H9 (cell line): ENCODE data around the gene LRPPRC. TPM values are rescaled to one million over a fixed set of nuclear protein-coding genes. Genes with fewer than 3 reads are reported as not detected.

Experiments used
- DNase-seq: peaks from one replicate; pipeline ENCODE4 v3.0.0-alpha.2; 2017
- H2AFZ ChIP-seq: one replicate; pipeline ENCODE4 v1.6.1; 2013; ENCODE audit warnings: mild to moderate bottlenecking, low read length, control low read depth, moderate library complexity
- H2AK5ac ChIP-seq: 2 replicates; pipeline ENCODE4 v1.6.1; 2013; ENCODE audit warnings: low read length, control low read depth, mixed read lengths; ENCODE audit not compliant: insufficient read length
- H2BK120ac ChIP-seq: one replicate; pipeline ENCODE4 v1.6.1; 2013; ENCODE audit warnings: low read depth, mild to moderate bottlenecking, low read length, control low read depth, inconsistent platforms; ENCODE audit not compliant: poor library complexity, severe bottlenecking
- H2BK12ac ChIP-seq: 2 replicates; pipeline ENCODE4 v1.6.1; 2013; ENCODE audit warnings: low read length, control low read depth, mixed read lengths, low read depth; ENCODE audit not compliant: insufficient read length
- H2BK15ac ChIP-seq: 2 replicates; pipeline ENCODE4 v1.6.1; 2013; ENCODE audit warnings: low read depth, low read length, control low read depth
- H2BK20ac ChIP-seq: one replicate; pipeline ENCODE4 v1.6.1; 2013; ENCODE audit warnings: low read depth, mild to moderate bottlenecking, low read length, control low read depth, inconsistent platforms; ENCODE audit not compliant: poor library complexity, severe bottlenecking
- H2BK5ac ChIP-seq: 2 replicates; pipeline ENCODE4 v1.6.1; 2013; ENCODE audit warnings: low read length, control low read depth, mixed read lengths; ENCODE audit not compliant: insufficient read length
- H3K14ac ChIP-seq: 2 replicates; pipeline ENCODE4 v1.6.1; 2013; ENCODE audit warnings: low read length, control low read depth; ENCODE audit not compliant: insufficient read depth
- H3K18ac ChIP-seq: 2 replicates; pipeline ENCODE4 v1.6.1; 2013; ENCODE audit warnings: low read depth, mild to moderate bottlenecking, mixed read lengths, low read length, control low read depth; ENCODE audit not compliant: insufficient read length
- H3K23ac ChIP-seq: 2 replicates; pipeline ENCODE4 v1.6.1; 2013; ENCODE audit warnings: low read length, control low read depth, mixed read lengths, low read depth; ENCODE audit not compliant: insufficient read length
- H3K23me2 ChIP-seq: 2 replicates; pipeline ENCODE4 v1.6.1; 2013; ENCODE audit warnings: low read depth, mild to moderate bottlenecking, mixed read lengths, low read length, control low read depth; ENCODE audit not compliant: insufficient read length, poor library complexity, severe bottlenecking
- H3K27ac ChIP-seq: 2 replicates; pipeline ENCODE4 v1.5.1; 2013; ENCODE audit warnings: low read length, control low read depth, mixed read lengths, low read depth; ENCODE audit not compliant: insufficient read length
- H3K27me3 ChIP-seq: 2 replicates; pipeline ENCODE4 v1.6.1; 2013; ENCODE audit warnings: low read length, control low read depth, inconsistent platforms; ENCODE audit not compliant: insufficient read depth
- H3K4ac ChIP-seq: 2 replicates; pipeline ENCODE4 v1.6.1; 2013; ENCODE audit warnings: low read depth, mild to moderate bottlenecking, control low read depth, inconsistent platforms, low read length, moderate library complexity
- H3K4me1 ChIP-seq: 2 replicates; pipeline ENCODE4 v1.6.1; 2013; ENCODE audit warnings: low read length, control low read depth, inconsistent platforms; ENCODE audit not compliant: insufficient read depth
- H3K4me2 ChIP-seq: 2 replicates; pipeline ENCODE4 v1.6.1; 2013; ENCODE audit warnings: low read length, control low read depth, mixed read lengths; ENCODE audit not compliant: insufficient read length, insufficient read depth
- H3K56ac ChIP-seq: 2 replicates; pipeline ENCODE4 v1.6.1; 2013; ENCODE audit warnings: low read depth, mild to moderate bottlenecking, mixed read lengths, low read length, control low read depth; ENCODE audit not compliant: insufficient read length
- H3K79me1 ChIP-seq: 2 replicates; pipeline ENCODE4 v1.6.1; 2013; ENCODE audit warnings: low read depth, mild to moderate bottlenecking, moderate library complexity, low read length, control low read depth, inconsistent platforms; ENCODE audit not compliant: insufficient read depth, poor library complexity, severe bottlenecking
- H3K79me2 ChIP-seq: 2 replicates; pipeline ENCODE4 v1.6.1; 2013; ENCODE audit warnings: low read length, control low read depth, inconsistent platforms; ENCODE audit not compliant: insufficient read depth
- H3K9ac ChIP-seq: 2 replicates; pipeline ENCODE4 v1.6.1; 2013; ENCODE audit warnings: low read length, control low read depth, mixed read lengths; ENCODE audit not compliant: insufficient read length; ENCODE audit errors: extremely low read depth
- H3K9me3 ChIP-seq: one replicate; pipeline ENCODE4 v1.6.1; 2013; ENCODE audit warnings: low read depth, low read length, inconsistent platforms; ENCODE audit not compliant: control insufficient read depth
- H3T11ph ChIP-seq: one replicate; pipeline ENCODE4 v1.6.1; 2013; ENCODE audit warnings: mild to moderate bottlenecking, low read length, control low read depth, inconsistent platforms
- H4K20me1 ChIP-seq: one replicate; pipeline ENCODE4 v1.6.1; 2013; ENCODE audit not compliant: control insufficient read depth, insufficient read length, insufficient read depth
- H4K5ac ChIP-seq: 2 replicates; pipeline ENCODE4 v1.6.1; 2013; ENCODE audit warnings: low read depth, mild to moderate bottlenecking, mixed read lengths, low read length, control low read depth; ENCODE audit not compliant: insufficient read length
- H4K8ac ChIP-seq: replicated peaks from 2 replicates; pipeline ENCODE4 v1.6.1; 2013; ENCODE audit warnings: low read length, control low read depth, mixed read lengths, low read depth; ENCODE audit not compliant: insufficient read length
- H4K91ac ChIP-seq: 2 replicates; pipeline ENCODE4 v1.6.1; 2013; ENCODE audit warnings: low read depth, mild to moderate bottlenecking, moderate library complexity, mixed read lengths, low read length, control low read depth; ENCODE audit not compliant: insufficient read length
- H3K27ac Mint-ChIP-seq, 3 experiments: 2 replicates in 2 of 3; 3 replicates in 1 of 3; pipeline ENCODE4 v1.8.0; 2020 to 2021; ENCODE audit warnings: mixed read lengths in 3 of 3, mild to moderate bottlenecking in 1 of 3, moderate library complexity in 1 of 3
- H3K27me3 Mint-ChIP-seq: 2 replicates; pipeline ENCODE4 v1.8.0; 2021; ENCODE audit warnings: low read depth, mild to moderate bottlenecking, moderate library complexity, mixed read lengths
- H3K36me3 Mint-ChIP-seq, 3 experiments: 2 replicates in 2 of 3; 3 replicates in 1 of 3; pipeline ENCODE4 v1.8.0; 2020 to 2021; ENCODE audit warnings: low read depth in 3 of 3, mixed read lengths in 3 of 3; ENCODE audit not compliant: insufficient read depth in 1 of 3
- H3K4me1 Mint-ChIP-seq, 2 experiments: 2 replicates each; pipeline ENCODE4 v1.8.0; 2020; ENCODE audit warnings: mixed read lengths in 2 of 2
- H3K4me3 Mint-ChIP-seq, 2 experiments: 2 replicates in 1 of 2; 3 replicates in 1 of 2; pipeline ENCODE4 v1.8.0; 2020 to 2021; ENCODE audit warnings: mild to moderate bottlenecking in 2 of 2, mixed read lengths in 2 of 2, moderate library complexity in 1 of 2
- H3K9me3 Mint-ChIP-seq, 2 experiments: 2 replicates in 1 of 2; 3 replicates in 1 of 2; pipeline ENCODE4 v1.8.0; 2020; ENCODE audit warnings: mild to moderate bottlenecking in 2 of 2, mixed read lengths in 2 of 2, moderate library complexity in 1 of 2
- CTCF ChIP-seq: fragments of 200-600 bp; sonication (generic); conservative IDR thresholded peaks from 3 replicates; pipeline ENCODE4 v1.8.0; 2021; ENCODE audit warnings: antibody characterized with exemption, mild to moderate bottlenecking
- WGBS: extraction: QIAGEN DNeasy Blood & Tissue Kit; methylation state at CpG from one replicate; pipeline ENCODE4 v1.1.7; 2013; ENCODE audit warnings: missing lambda C conversion rate, low lambda C conversion rate, mixed read lengths; ENCODE audit not compliant: insufficient read length; ENCODE audit errors: extremely low coverage; 5-methylcytosine and 5-hydroxymethylcytosine counted together
- total RNA-seq: library from RNA; stranded (reverse); gene quantifications from 2 replicates; pipeline ENCODE4 v1.2.1, GENCODE V29; 2021

The LRPPRC gene
- total RNA-seq, 1 experiment from 2014 or later, result 182 TPM

GRCh38 chr2:43941966-43942365, 53.8 kb downstream of the LRPPRC start:
- no peak overlapping the region for H3K18ac ChIP-seq
- no peak overlapping the region for H2BK5ac ChIP-seq
- no peak for TF ChIP-seq CTCF
- H2AFZ ChIP-seq, result no peak overlapping the region
- no peak overlapping the region for H2BK12ac ChIP-seq
- H4K91ac ChIP-seq, result no peak overlapping the region
- H2AK5ac ChIP-seq, result no peak overlapping the region
- H4K20me1 ChIP-seq, result no peaks in the 10 kb centered on the region
- H3K14ac ChIP-seq, result no peak overlapping the region
- no peak overlapping the region for H2BK120ac ChIP-seq
- Mint-ChIP-seq H3K27ac (peak overlapping the region; percentile 38 to 72 (median 40); a peak in 4 of 7 replicates), H3K36me3 (peaks cover 22 to 80% (median 64%) of the 10 kb centered on the region in 3 experiments; a peak in 6 of 7 replicates), H3K9me3 (no peaks in the 10 kb centered on the region), H3K4me3 (no peak overlapping the region), H3K27me3 (no peaks in the 10 kb centered on the region), H3K4me1 (peaks cover 27 to 47% of the 10 kb centered on the region in 2 experiments)
- H4K8ac ChIP-seq, result no peak overlapping the region
- no peak overlapping the region for H3K4me2 ChIP-seq
- WGBS, result no CpG with 5 or more reads among the region's 4 CpGs
- no peak overlapping the region for H3K56ac ChIP-seq
- no peak for DNase-seq
- no peak overlapping the region for H2BK15ac ChIP-seq
- no peaks in the 10 kb centered on the region for H3K27me3 ChIP-seq
- no peak overlapping the region for H3T11ph ChIP-seq
- no peak overlapping the region for H4K5ac ChIP-seq
- H3K4me1 ChIP-seq, result peaks cover 5% of the 10 kb centered on the region
- H3K9ac ChIP-seq, result no peak overlapping the region
- H3K4ac ChIP-seq, result no peak overlapping the region
- H3K23ac ChIP-seq, result no peak overlapping the region
- no peaks in the 10 kb centered on the region for H3K9me3 ChIP-seq
- 0 out of 2 replicates have a peak, but pooled peaks cover 2% of the 10 kb centered on the region for H3K79me2 ChIP-seq
- H3K27ac ChIP-seq, result no peak overlapping the region
- H3K23me2 ChIP-seq, result no peaks in the 10 kb centered on the region
- H2BK20ac ChIP-seq, result no peak overlapping the region
- no peaks in the 10 kb centered on the region for H3K79me1 ChIP-seq
